ENCODE results near the gene ZNF587B. TPM values are rescaled to one million over a fixed set of nuclear protein-coding genes. Genes with fewer than 3 reads are reported as not detected.
"Not testable (repeated sequence)": the region's sequence is repeated elsewhere in the genome, so short reads cannot be mapped to it uniquely, and the experiment has no call there.

The ZNF587B gene
- 10 to 100 TPM; 16.8 to 20.6 TPM for total RNA-seq

- H3K27ac Mint-ChIP-seq, result peak within 1 kb of the TSS; percentile 34
- no peaks in the 10 kb centered on the region for H3K9me3 Mint-ChIP-seq
- H3K4me1 Mint-ChIP-seq, result peaks cover 3% of the 10 kb centered on the region
- H3K27me3 Mint-ChIP-seq, result no peaks in the 10 kb centered on the region
- no peak for ATAC-seq (replicated peaks)
- peaks cover 59% of the 10 kb centered on the region for H3K36me3 Mint-ChIP-seq (ENCODE audit: low read depth)
- H3K4me3 Mint-ChIP-seq, result no peak within 1 kb of the TSS
Measured at GRCh38 chr19:57830071-57830602, at the start of gene ZNF587B. ZNF587B (plus strand) TSS chr19:57830299; CDS start chr19:57830529, 230 bp downstream.

GRCh38 chr19:57786286-57786685, 43.8 kb upstream of the ZNF587B start:
- no peak overlapping the region for H3K27ac Mint-ChIP-seq
- H3K4me3 Mint-ChIP-seq, result no peak overlapping the region
- H3K9me3 Mint-ChIP-seq, result peaks cover 8% of the 10 kb centered on the region
- ATAC-seq (replicated peaks), result no peak
- H3K27me3 Mint-ChIP-seq, result no peaks in the 10 kb centered on the region
- no peaks in the 10 kb centered on the region for H3K4me1 Mint-ChIP-seq
- peaks cover 66% of the 10 kb centered on the region for H3K36me3 Mint-ChIP-seq (ENCODE audit: low read depth)

- Mint-ChIP-seq H3K4me1 (no peaks in the 10 kb centered on the region), H3K4me3 (no peak overlapping the region), H3K9me3 (peaks cover 8% of the 10 kb centered on the region), H3K27ac (no peak overlapping the region), H3K27me3 (no peaks in the 10 kb centered on the region), H3K36me3 (ENCODE audit: low read depth) (peaks cover 66% of the 10 kb centered on the region)
- ATAC-seq (replicated peaks), result no peak
Measured at GRCh38 chr19:57786906-57787305, 43.2 kb upstream of the ZNF587B start.

- peaks cover 68% of the 10 kb centered on the region for H3K36me3 Mint-ChIP-seq (ENCODE audit: low read depth)
- ATAC-seq (replicated peaks), result no peak
- no peak overlapping the region for H3K27ac Mint-ChIP-seq
- H3K27me3 Mint-ChIP-seq, result no peaks in the 10 kb centered on the region
- peaks cover 8% of the 10 kb centered on the region for H3K9me3 Mint-ChIP-seq
- H3K4me3 Mint-ChIP-seq, result no peak overlapping the region
- H3K4me1 Mint-ChIP-seq, result no peaks in the 10 kb centered on the region
Measured at GRCh38 chr19:57788114-57788692, 41.9 kb upstream of the ZNF587B start.

GRCh38 chr19:57789288-57789687, 40.8 kb upstream of the ZNF587B start:
- H3K36me3 Mint-ChIP-seq (ENCODE audit: low read depth), result peaks cover 77% of the 10 kb centered on the region

GRCh38 chr19:57796580-57796979, 33.5 kb upstream of the ZNF587B start:
- peaks cover 58% of the 10 kb centered on the region for H3K36me3 Mint-ChIP-seq (ENCODE audit: low read depth)
- not testable (repeated sequence) for H3K4me3 Mint-ChIP-seq; H3K27ac Mint-ChIP-seq; ATAC-seq (replicated peaks); H3K27me3 Mint-ChIP-seq; H3K4me1 Mint-ChIP-seq; H3K9me3 Mint-ChIP-seq

More at GRCh38 chr19:57789288-57789687, 40.8 kb upstream of the ZNF587B start:
- H3K4me3 Mint-ChIP-seq, result no peak overlapping the region
- H3K4me1 Mint-ChIP-seq, result no peaks in the 10 kb centered on the region
- no peak overlapping the region for H3K27ac Mint-ChIP-seq
- no peaks in the 10 kb centered on the region for H3K27me3 Mint-ChIP-seq
- ATAC-seq (replicated peaks), result no peak
- H3K9me3 Mint-ChIP-seq, result peaks cover 8% of the 10 kb centered on the region

GRCh38 chr19:57800696-57801095, 29.4 kb upstream of the ZNF587B start:
- ATAC-seq (replicated peaks), result no peak
- Mint-ChIP-seq H3K4me3 (no peak overlapping the region), H3K27ac (no peak overlapping the region), H3K9me3 (no peaks in the 10 kb centered on the region), H3K4me1 (peaks cover 7% of the 10 kb centered on the region), H3K36me3 (ENCODE audit: low read depth) (peaks cover 43% of the 10 kb centered on the region), H3K27me3 (no peaks in the 10 kb centered on the region)

- Mint-ChIP-seq H3K9me3 (no peaks in the 10 kb centered on the region), H3K4me1 (peaks cover 7% of the 10 kb centered on the region), H3K27me3 (no peaks in the 10 kb centered on the region), H3K27ac (no peak overlapping the region), H3K36me3 (ENCODE audit: low read depth) (peaks cover 40% of the 10 kb centered on the region), H3K4me3 (no peak overlapping the region)
- ATAC-seq (replicated peaks), result no peak
Measured at GRCh38 chr19:57802269-57802668, 27.8 kb upstream of the ZNF587B start.

- no peak for ATAC-seq (replicated peaks)
- no peak overlapping the region for H3K4me3 Mint-ChIP-seq
Measured at GRCh38 chr19:57803265-57803593, 26.9 kb upstream of the ZNF587B start.

GRCh38 chr19:57803594-57804325, 26.3 kb upstream of the ZNF587B start:
- Mint-ChIP-seq H3K27ac (peak overlapping the region; percentile 35), H3K4me1 (peaks cover 7% of the 10 kb centered on the region), H3K27me3 (no peaks in the 10 kb centered on the region), H3K4me3 (peak overlapping the region; percentile 32), H3K36me3 (ENCODE audit: low read depth) (peaks cover 55% of the 10 kb centered on the region), H3K9me3 (no peaks in the 10 kb centered on the region)
- ATAC-seq (replicated peaks), result no peak

More at GRCh38 chr19:57803265-57803593, 26.9 kb upstream of the ZNF587B start:
- Mint-ChIP-seq H3K4me1 (peaks cover 7% of the 10 kb centered on the region), H3K27ac (peak overlapping the region; percentile 35), H3K27me3 (no peaks in the 10 kb centered on the region), H3K36me3 (ENCODE audit: low read depth) (peaks cover 49% of the 10 kb centered on the region), H3K9me3 (no peaks in the 10 kb centered on the region)

GRCh38 chr19:57807541-57807940, 22.6 kb upstream of the ZNF587B start:
- Mint-ChIP-seq H3K4me3 (no peak overlapping the region), H3K27me3 (no peaks in the 10 kb centered on the region), H3K9me3 (no peaks in the 10 kb centered on the region), H3K4me1 (peaks cover 13% of the 10 kb centered on the region), H3K36me3 (ENCODE audit: low read depth) (peaks cover 69% of the 10 kb centered on the region), H3K27ac (no peak overlapping the region)
- no peak for ATAC-seq (replicated peaks)

- not testable (repeated sequence) for H3K27ac Mint-ChIP-seq; H3K27me3 Mint-ChIP-seq; H3K4me3 Mint-ChIP-seq; ATAC-seq (replicated peaks); H3K9me3 Mint-ChIP-seq
- Mint-ChIP-seq H3K36me3 (ENCODE audit: low read depth) (peaks cover 60% of the 10 kb centered on the region), H3K4me1 (peaks cover 20% of the 10 kb centered on the region)
Measured at GRCh38 chr19:57810410-57811295, 19.4 kb upstream of the ZNF587B start.

- peaks cover 51% of the 10 kb centered on the region for H3K36me3 Mint-ChIP-seq (ENCODE audit: low read depth)
- H3K4me1 Mint-ChIP-seq, result peaks cover 20% of the 10 kb centered on the region
- peak; percentile 29 for ATAC-seq (replicated peaks)
- peak overlapping the region; percentile 96 for H3K4me3 Mint-ChIP-seq
- H3K9me3 Mint-ChIP-seq, result no peaks in the 10 kb centered on the region
- peak overlapping the region; percentile 47 for H3K27ac Mint-ChIP-seq
- H3K27me3 Mint-ChIP-seq, result no peaks in the 10 kb centered on the region
Measured at GRCh38 chr19:57812226-57812625, 17.9 kb upstream of the ZNF587B start.

GRCh38 chr19:57812975-57813820, 16.9 kb upstream of the ZNF587B start:
- H3K4me1 Mint-ChIP-seq, result peaks cover 20% of the 10 kb centered on the region
- peak; percentile 30 for ATAC-seq (replicated peaks)
- H3K27ac Mint-ChIP-seq, result peak overlapping the region; percentile 47
- peaks cover 41% of the 10 kb centered on the region for H3K36me3 Mint-ChIP-seq (ENCODE audit: low read depth)
- not testable (repeated sequence) for H3K9me3 Mint-ChIP-seq, H3K27me3 Mint-ChIP-seq
- peak overlapping the region; percentile 96 for H3K4me3 Mint-ChIP-seq
